Skeletal muscle satellite cell (primary cell): Measurements from ENCODE around the gene TRANK1.

Source experiments
- H3K27me3 ChIP-seq: 2 replicates; pipeline ENCODE4 v1.7.0; 2013; ENCODE audit warnings: low read length; ENCODE audit not compliant: control insufficient read depth, insufficient read depth
- H3K36me3 ChIP-seq: 2 replicates; pipeline ENCODE4 v1.7.0; 2013; ENCODE audit warnings: mild to moderate bottlenecking, control low read depth, low read length; ENCODE audit not compliant: insufficient read depth
- H3K4me1 ChIP-seq: 2 replicates; pipeline ENCODE4 v1.7.0; 2013; ENCODE audit warnings: low read length; ENCODE audit not compliant: control insufficient read depth, insufficient read depth
- H3K4me2 ChIP-seq: 2 replicates; pipeline ENCODE4 v1.7.0; 2013; ENCODE audit warnings: mild to moderate bottlenecking, low read length
- H3K4me3 ChIP-seq: 2 replicates; pipeline ENCODE4 v1.7.0; 2013; ENCODE audit warnings: low read length
- H3K9ac ChIP-seq: 2 replicates; pipeline ENCODE4 v1.7.0; 2013; ENCODE audit warnings: mild to moderate bottlenecking, low read depth, low read length, moderate library complexity
- H3K9me3 ChIP-seq: replicated peaks from 2 replicates; pipeline ENCODE4 v1.7.0; 2013; ENCODE audit warnings: mild to moderate bottlenecking, control low read depth, low read length

TRANK1 gene

GRCh38 chr3:36804295-36805055 lies 140.4 kb downstream of the TRANK1 start:
- Histone ChIP-seq H3K4me3 (no peak overlapping the region), H3K36me3 (no peaks in the 10 kb centered on the region), H3K4me1 (no peaks in the 10 kb centered on the region), H3K4me2 (no peak overlapping the region), H3K9me3 (no peaks in the 10 kb centered on the region), H3K9ac (no peak overlapping the region), H3K27me3 (no peaks in the 10 kb centered on the region)

GRCh38 chr3:36803091-36803791 lies 141.6 kb downstream of the TRANK1 start:
- no peaks in the 10 kb centered on the region for H3K36me3 ChIP-seq
- H3K4me2 ChIP-seq = no peak overlapping the region
- H3K9ac ChIP-seq = no peak overlapping the region
- no peaks in the 10 kb centered on the region for H3K9me3 ChIP-seq
- no peak overlapping the region for H3K4me3 ChIP-seq
- H3K4me1 ChIP-seq = no peaks in the 10 kb centered on the region
- no peaks in the 10 kb centered on the region for H3K27me3 ChIP-seq

- Histone ChIP-seq H3K4me2 (no peak overlapping the region), H3K4me1 (no peaks in the 10 kb centered on the region), H3K9ac (no peak overlapping the region), H3K27me3 (no peaks in the 10 kb centered on the region), H3K4me3 (no peak overlapping the region), H3K9me3 (no peaks in the 10 kb centered on the region), H3K36me3 (no peaks in the 10 kb centered on the region)
Observed at GRCh38 chr3:36800533-36801116, 144.2 kb downstream of the TRANK1 start.

GRCh38 chr3:36796881-36797280 lies 148.0 kb downstream of the TRANK1 start:
- no peak overlapping the region for H3K4me2 ChIP-seq
- no peaks in the 10 kb centered on the region for H3K9me3 ChIP-seq
- no peaks in the 10 kb centered on the region for H3K4me1 ChIP-seq
- H3K27me3 ChIP-seq = peaks cover under 1% of the 10 kb centered on the region
- H3K4me3 ChIP-seq = no peak overlapping the region
- H3K36me3 ChIP-seq = no peaks in the 10 kb centered on the region
- H3K9ac ChIP-seq = no peak overlapping the region

- Histone ChIP-seq H3K4me1 (no peaks in the 10 kb centered on the region), H3K9me3 (no peaks in the 10 kb centered on the region), H3K4me2 (no peak overlapping the region), H3K9ac (no peak overlapping the region), H3K4me3 (no peak overlapping the region), H3K27me3 (peaks cover 8% of the 10 kb centered on the region), H3K36me3 (no peaks in the 10 kb centered on the region)
Observed at GRCh38 chr3:36796161-36796560, 148.7 kb downstream of the TRANK1 start.

GRCh38 chr3:36795622-36796021 lies 149.2 kb downstream of the TRANK1 start:
- peaks cover 13% of the 10 kb centered on the region for H3K27me3 ChIP-seq
- no peak overlapping the region for H3K4me2 ChIP-seq
- H3K4me3 ChIP-seq = no peak overlapping the region
- H3K4me1 ChIP-seq = no peaks in the 10 kb centered on the region
- H3K9me3 ChIP-seq = no peaks in the 10 kb centered on the region
- H3K9ac ChIP-seq = no peak overlapping the region
- no peaks in the 10 kb centered on the region for H3K36me3 ChIP-seq

GRCh38 chr3:36792342-36792741 lies 152.5 kb downstream of the TRANK1 start:
- Histone ChIP-seq H3K9me3 (no peaks in the 10 kb centered on the region), H3K36me3 (no peaks in the 10 kb centered on the region), H3K4me3 (no peak overlapping the region), H3K9ac (no peak overlapping the region), H3K27me3 (peaks cover 25% of the 10 kb centered on the region), H3K4me2 (no peak overlapping the region), H3K4me1 (no peaks in the 10 kb centered on the region)

GRCh38 chr3:36790765-36791164 lies 154.1 kb downstream of the TRANK1 start:
- Histone ChIP-seq H3K4me2 (no peak overlapping the region), H3K9me3 (no peaks in the 10 kb centered on the region), H3K9ac (no peak overlapping the region), H3K36me3 (no peaks in the 10 kb centered on the region), H3K27me3 (peaks cover 25% of the 10 kb centered on the region), H3K4me1 (no peaks in the 10 kb centered on the region), H3K4me3 (no peak overlapping the region)

GRCh38 chr3:36786921-36787890 lies 157.6 kb downstream of the TRANK1 start:
- H3K27me3 ChIP-seq = peaks cover 25% of the 10 kb centered on the region
- no peak overlapping the region for H3K4me2 ChIP-seq
- H3K36me3 ChIP-seq = no peaks in the 10 kb centered on the region
- no peaks in the 10 kb centered on the region for H3K9me3 ChIP-seq
- no peak overlapping the region for H3K9ac ChIP-seq
- no peak overlapping the region for H3K4me3 ChIP-seq
- H3K4me1 ChIP-seq = no peaks in the 10 kb centered on the region

- Histone ChIP-seq H3K4me1 (no peaks in the 10 kb centered on the region), H3K9me3 (no peaks in the 10 kb centered on the region), H3K36me3 (no peaks in the 10 kb centered on the region), H3K4me2 (no peak overlapping the region), H3K27me3 (peaks cover 5% of the 10 kb centered on the region), H3K4me3 (no peak overlapping the region), H3K9ac (no peak overlapping the region)
Observed at GRCh38 chr3:36784138-36784635, 160.7 kb downstream of the TRANK1 start.
